GM13977 (cell line): ENCODE measurements around the gene ACER3.

Experiments
- DNase-seq: peaks from one replicate; pipeline ENCODE4 v3.0.0; 2012; ENCODE audit warnings: low spot score
- CTCF ChIP-seq: IDR thresholded peaks from 2 replicates; pipeline ENCODE4 v1.5.1; 2012; ENCODE audit warnings: mild to moderate bottlenecking, control low read depth; ENCODE audit not compliant: insufficient read depth; ENCODE audit errors: extremely low read depth, missing control alignments
- in situ Hi-C: fragments of 300-500 bp; cut with MboI; formaldehyde crosslinking; loops from one replicate; pipeline ENCODE4 v1.12.0; 2022; ENCODE audit warnings: low sequenced_read_pairs, low pct_unique_long_range_greater_than_20kb, mixed read lengths, inconsistent platforms; ENCODE audit not compliant: unreplicated experiment

ACER3 gene

GRCh38 chr11:76831686-76832310, 28.9 kb upstream of the ACER3 start:
- in situ Hi-C loops = no loop called here
- no peak for TF ChIP-seq CTCF
- no peak for DNase-seq

- no peak for TF ChIP-seq CTCF
- in situ Hi-C loops = no loop called here
Measured at GRCh38 chr11:76832361-76832760, 28.4 kb upstream of the ACER3 start.

GRCh38 chr11:76834151-76834550, 26.6 kb upstream of the ACER3 start:
- DNase-seq = no peak
- TF ChIP-seq CTCF = no peak
- in situ Hi-C loops = no loop called here

More at GRCh38 chr11:76832361-76832760, 28.4 kb upstream of the ACER3 start:
- no peak for DNase-seq

GRCh38 chr11:76835036-76835435, 25.7 kb upstream of the ACER3 start:
- no peak for DNase-seq
- in situ Hi-C loops = no loop called here
- no peak for TF ChIP-seq CTCF

- DNase-seq = no peak
- no peak for TF ChIP-seq CTCF
- in situ Hi-C loops = no loop called here
Measured at GRCh38 chr11:76835928-76836612, 24.6 kb upstream of the ACER3 start.

- TF ChIP-seq CTCF = no peak
- no peak for DNase-seq
- in situ Hi-C loops = no loop called here
Measured at GRCh38 chr11:76836613-76837291, 24.0 kb upstream of the ACER3 start.
